OCI-LY7 (cell line): ENCODE results near the gene LEF1. TPM values are rescaled to one million over a fixed set of nuclear protein-coding genes. Genes with fewer than 3 reads are reported as not detected.

ENCODE experiments used
- BruUV-seq: library from RNA; stranded (reverse); fragments of 400-500 nt; replicated peaks from 2 replicates; lab custom pipeline; 2021; lab: Mats Ljungman, UMichigan
- CTCF ChIA-PET: fragments of 300-600 bp; sonication (Branson Sonifier 250); formaldehyde crosslinking; loops from one replicate; lab custom pipeline; 2022; ENCODE audit warnings: antibody characterized with exemption; ENCODE audit not compliant: unreplicated experiment; lab: Charles Lee
- POLR2A ChIA-PET: fragments of 300-600 bp; sonication (Branson Sonifier 250); formaldehyde crosslinking; loops from one replicate; lab custom pipeline; 2022; ENCODE audit warnings: antibody characterized with exemption; lab: Charles Lee
- DNase-seq: peaks from one replicate; pipeline ENCODE4 v3.0.0-alpha.2; 2015; ENCODE audit warnings: low spot score
- H2AFZ ChIP-seq: fragments of 200-600 bp; sonication (generic), shearing (Covaris generic); 2 replicates; pipeline ENCODE4 v1.6.1; 2014; ENCODE audit warnings: mild to moderate bottlenecking, antibody characterized with exemption, low read length, moderate library complexity
- H3K27ac ChIP-seq: fragments of 200-600 bp; sonication (generic); 2 replicates; pipeline ENCODE4 v1.5.1; 2014; ENCODE audit warnings: mixed run types, low read depth, mild to moderate bottlenecking, moderate library complexity, low read length, inconsistent platforms; ENCODE audit not compliant: poor library complexity, severe bottlenecking
- H3K36me3 ChIP-seq: fragments of 200-600 bp; sonication (generic); 2 replicates; pipeline ENCODE4 v1.6.1; 2014; ENCODE audit warnings: mild to moderate bottlenecking, antibody characterized with exemption, low read length, moderate library complexity, mixed read lengths; ENCODE audit not compliant: insufficient read depth
- H3K4me1 ChIP-seq: fragments of 200-600 bp; sonication (generic); 2 replicates; pipeline ENCODE4 v1.5.1; 2014; ENCODE audit warnings: mild to moderate bottlenecking, low read length; ENCODE audit not compliant: insufficient read depth, poor library complexity, severe bottlenecking
- H3K4me2 ChIP-seq: fragments of 200-600 bp; sonication (generic); 2 replicates; pipeline ENCODE4 v1.6.1; 2014; ENCODE audit warnings: mild to moderate bottlenecking, low read length
- H3K4me3 ChIP-seq: fragments of 200-600 bp; sonication (generic); 2 replicates; pipeline ENCODE4 v1.5.1; 2014; ENCODE audit warnings: mild to moderate bottlenecking, low read depth, low read length; ENCODE audit not compliant: poor library complexity, severe bottlenecking
- H3K79me2 ChIP-seq: fragments of 200-600 bp; sonication (generic); 2 replicates; pipeline ENCODE4 v1.6.1; 2016; ENCODE audit warnings: low read depth, mild to moderate bottlenecking, low read length, moderate library complexity, mixed read lengths; ENCODE audit not compliant: insufficient read depth
- H3K9me2 ChIP-seq: fragments of 200-600 bp; sonication (generic); 2 replicates; pipeline ENCODE4 v1.6.1; 2016; ENCODE audit warnings: mild to moderate bottlenecking, low read length, mixed read lengths; ENCODE audit not compliant: insufficient read depth
- H3K9me3 ChIP-seq: fragments of 200-600 bp; sonication (generic); 2 replicates; pipeline ENCODE4 v1.6.1; 2014; ENCODE audit warnings: mild to moderate bottlenecking, mixed run types, low read length, mixed read lengths
- H4K20me1 ChIP-seq: fragments of 200-600 bp; sonication (generic); 2 replicates; pipeline ENCODE4 v1.6.1; 2014; ENCODE audit warnings: mild to moderate bottlenecking, antibody characterized with exemption, low read length, moderate library complexity, mixed read lengths; ENCODE audit not compliant: insufficient read depth
- EZH2phosphoT487 ChIP-seq: fragments of 200-600 bp; sonication (generic); IDR thresholded peaks from 2 replicates; pipeline ENCODE4 v1.6.1; 2018; ENCODE audit warnings: low read depth, borderline replicate concordance, mild to moderate bottlenecking, mixed run types, antibody characterized with exemption, low read length, moderate library complexity, mixed read lengths
- intact Hi-C: fragments of 100-400 bp; cut with micrococcal nuclease; formaldehyde crosslinking; loops from one replicate; pipeline ENCODE4 v1.10.0; 2022; ENCODE audit not compliant: unreplicated experiment
- total RNA-seq, 2 experiments: library from RNA; depleted of rRNA in 1 of 2; stranded (reverse); fragments of >200 nt in 1 of 2; shearing (Covaris generic) in 1 of 2; gene quantifications; 2 replicates each; pipeline ENCODE4 v1.2.3, GENCODE V29; 2014 to 2022
- TF ChIP-seq, protein P1 (sequence below): fragments of 200-600 bp; sonication (generic); conservative IDR thresholded peaks from 2 replicates; pipeline ENCODE4 v1.5.1; 2014; ENCODE audit warnings: mild to moderate bottlenecking, antibody characterized with exemption, low read length, moderate library complexity, mixed read lengths

LEF1 gene
- total RNA-seq, 2 experiments from 2014 or later, result 207 to 223 TPM

DNA sequence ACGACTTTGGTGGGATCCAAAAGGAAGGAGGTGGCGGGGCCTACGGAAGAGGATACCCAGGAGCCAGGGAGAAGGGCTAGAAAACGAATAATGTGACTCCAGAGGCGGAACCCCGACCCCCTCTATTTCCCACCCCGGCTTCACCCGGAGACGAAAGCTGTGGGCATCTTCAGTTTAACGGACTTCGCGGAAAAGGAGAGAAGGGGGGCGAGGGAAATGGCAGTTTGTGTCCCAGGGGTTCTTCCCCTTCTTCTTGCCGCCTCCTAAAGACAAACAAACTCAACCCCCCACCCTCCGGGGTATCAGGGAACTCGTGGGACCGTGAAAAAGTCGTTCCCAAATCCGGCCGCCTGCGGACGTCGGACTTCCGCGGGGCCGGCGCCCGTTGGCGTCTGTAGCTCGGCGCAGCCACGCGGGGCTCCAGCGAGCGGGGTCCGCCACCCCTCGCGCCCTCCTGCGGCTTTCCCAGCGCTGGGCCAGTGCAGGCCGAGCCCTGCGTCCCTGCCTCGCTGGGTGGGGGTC is 3.6 kb upstream of the LEF1 start:
- H3K9me3 ChIP-seq, result no peaks in the 10 kb centered on the region
- peaks cover 49% of the 10 kb centered on the region for H3K4me1 ChIP-seq
- peak; percentile 39 for DNase-seq
- no peaks in the 10 kb centered on the region for H4K20me1 ChIP-seq
- H3K36me3 ChIP-seq, result no peaks in the 10 kb centered on the region
- H2AFZ ChIP-seq, result peak overlapping the region; percentile 81; the same call in 1 of the 2 replicates
- no TSS peak for BruUV-seq
- H3K4me3 ChIP-seq, result peak overlapping the region; percentile 67
- no peak for TF ChIP-seq EZH2phosphoT487
- TF ChIP-seq, protein P1, sequence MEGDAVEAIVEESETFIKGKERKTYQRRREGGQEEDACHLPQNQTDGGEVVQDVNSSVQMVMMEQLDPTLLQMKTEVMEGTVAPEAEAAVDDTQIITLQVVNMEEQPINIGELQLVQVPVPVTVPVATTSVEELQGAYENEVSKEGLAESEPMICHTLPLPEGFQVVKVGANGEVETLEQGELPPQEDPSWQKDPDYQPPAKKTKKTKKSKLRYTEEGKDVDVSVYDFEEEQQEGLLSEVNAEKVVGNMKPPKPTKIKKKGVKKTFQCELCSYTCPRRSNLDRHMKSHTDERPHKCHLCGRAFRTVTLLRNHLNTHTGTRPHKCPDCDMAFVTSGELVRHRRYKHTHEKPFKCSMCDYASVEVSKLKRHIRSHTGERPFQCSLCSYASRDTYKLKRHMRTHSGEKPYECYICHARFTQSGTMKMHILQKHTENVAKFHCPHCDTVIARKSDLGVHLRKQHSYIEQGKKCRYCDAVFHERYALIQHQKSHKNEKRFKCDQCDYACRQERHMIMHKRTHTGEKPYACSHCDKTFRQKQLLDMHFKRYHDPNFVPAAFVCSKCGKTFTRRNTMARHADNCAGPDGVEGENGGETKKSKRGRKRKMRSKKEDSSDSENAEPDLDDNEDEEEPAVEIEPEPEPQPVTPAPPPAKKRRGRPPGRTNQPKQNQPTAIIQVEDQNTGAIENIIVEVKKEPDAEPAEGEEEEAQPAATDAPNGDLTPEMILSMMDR, result peak; percentile 37; the same call in 1 of the 2 replicates
- no peaks in the 10 kb centered on the region for H3K9me2 ChIP-seq
- H3K4me2 ChIP-seq, result peak overlapping the region; percentile 78
- intact Hi-C loops, result loop anchor here (10.0 kb wide), 1 partner anchor 203 kb away; no protein-coding TSS in a partner anchor
- ChIA-PET POLR2A (interaction anchor here (1.6 to 1.9 kb wide), 3 partner anchors 9 to 137 kb away, joined by 4 to 6 read pairs (median 6); no protein-coding TSS in a partner anchor), CTCF (interaction anchor here (1.5 kb wide), 1 partner anchor 142 kb away, joined by 3 read pairs; no protein-coding TSS in a partner anchor)
- H3K27ac ChIP-seq, result no peak overlapping the region
- H3K79me2 ChIP-seq, result peaks cover 9% of the 10 kb centered on the region

DNA sequence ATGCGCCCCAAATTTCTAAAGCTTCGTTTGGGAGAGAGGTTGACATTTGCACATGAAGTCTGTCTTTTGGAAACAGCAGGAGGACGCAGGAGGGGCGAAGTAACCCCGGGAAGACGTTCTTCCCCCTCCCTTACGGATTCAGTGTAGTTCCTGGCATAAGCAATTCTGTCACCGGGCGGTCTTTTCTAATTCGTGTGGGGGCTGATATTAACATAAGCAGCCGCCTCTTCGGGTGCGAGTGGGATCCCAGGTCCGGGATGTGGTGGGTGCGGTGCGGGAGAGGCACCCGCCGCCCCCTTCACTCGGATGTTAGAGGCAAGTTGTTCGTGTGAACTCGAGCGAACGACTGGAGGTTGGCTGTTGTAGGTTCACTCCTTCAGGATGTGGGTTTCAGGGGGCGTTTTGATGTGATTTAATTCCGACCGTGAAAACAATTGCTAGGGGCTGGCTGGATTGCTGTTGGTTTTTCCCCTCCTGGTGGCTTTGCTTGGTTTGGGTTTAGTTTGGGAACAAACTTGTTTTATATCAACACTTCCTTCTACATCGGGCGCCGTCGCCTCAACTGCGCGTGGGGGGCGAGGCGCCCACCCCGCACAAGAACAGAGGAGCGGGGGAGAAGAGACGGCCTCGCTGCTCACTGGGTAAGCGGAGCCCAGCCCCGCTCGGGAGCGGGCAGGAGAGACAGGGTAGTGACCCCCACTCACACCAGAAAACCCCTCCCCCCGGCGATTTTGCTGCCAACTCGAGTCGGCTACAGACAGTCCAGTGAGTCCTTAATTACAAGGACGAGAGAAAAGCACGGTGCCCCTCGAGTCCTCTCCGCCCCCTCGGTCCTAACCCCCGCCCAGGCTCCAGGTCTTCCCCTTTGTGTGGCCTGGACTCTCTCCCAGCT is 2.9 kb upstream of the LEF1 start:
- BruUV-seq, result no TSS peak
- ChIA-PET CTCF (interaction anchor here (1.5 kb wide), 1 partner anchor 141 kb away, joined by 3 read pairs; no protein-coding TSS in a partner anchor), POLR2A (interaction anchor here (0.7 to 1.9 kb wide), 4 partner anchors 8 to 32 kb away, joined by 3 to 6 read pairs (median 4); no protein-coding TSS in a partner anchor)
- H3K79me2 ChIP-seq, result peaks cover 16% of the 10 kb centered on the region
- H3K36me3 ChIP-seq, result peaks cover 2% of the 10 kb centered on the region; the same call in 1 of the 2 replicates
- peaks cover 49% of the 10 kb centered on the region for H3K4me1 ChIP-seq
- no peaks in the 10 kb centered on the region for H4K20me1 ChIP-seq
- H3K9me2 ChIP-seq, result no peaks in the 10 kb centered on the region
- intact Hi-C loops, result loop anchor here (10.0 kb wide), 1 partner anchor 203 kb away; no protein-coding TSS in a partner anchor
- H3K27ac ChIP-seq, result no peak overlapping the region
- H3K9me3 ChIP-seq, result no peaks in the 10 kb centered on the region
- no peak overlapping the region for H2AFZ ChIP-seq
- peak overlapping the region; percentile 78 for H3K4me2 ChIP-seq
- DNase-seq, result no peak
- peak overlapping the region; percentile 67 for H3K4me3 ChIP-seq
- TF ChIP-seq, protein P1, result no peak
- TF ChIP-seq EZH2phosphoT487, result peak; percentile 91; the same call in 1 of the 2 replicates
